Measurements from ENCODE around the gene ZC3H10. TPM values are rescaled to one million over a fixed set of nuclear protein-coding genes. Genes with fewer than 3 reads are reported as not detected.
A peak's percentile ranks its signal among the peaks of the same experiment; 100 is the strongest.

ZC3H10 gene
- total RNA-seq, 1 donor from 2014 or later, result 8.0 TPM

- H3K36me3 Mint-ChIP-seq (ENCODE audit: low read depth), result peaks cover 50% of the 10 kb centered on the region
- H3K27me3 Mint-ChIP-seq (ENCODE audit: low read depth), result no peaks in the 10 kb centered on the region
- no peaks in the 10 kb centered on the region for H3K9me3 Mint-ChIP-seq (ENCODE audit: low read depth)
- peak overlapping the region; percentile 75 for H3K27ac Mint-ChIP-seq (ENCODE audit: unreplicated experiment)
- peaks cover 28% of the 10 kb centered on the region for H3K4me1 Mint-ChIP-seq (ENCODE audit: low read depth)
- DNase-seq (ENCODE audit: low spot score), result no peak
- H3K4me3 Mint-ChIP-seq (ENCODE audit: unreplicated experiment), result no peak overlapping the region
- TF ChIP-seq, protein P1, sequence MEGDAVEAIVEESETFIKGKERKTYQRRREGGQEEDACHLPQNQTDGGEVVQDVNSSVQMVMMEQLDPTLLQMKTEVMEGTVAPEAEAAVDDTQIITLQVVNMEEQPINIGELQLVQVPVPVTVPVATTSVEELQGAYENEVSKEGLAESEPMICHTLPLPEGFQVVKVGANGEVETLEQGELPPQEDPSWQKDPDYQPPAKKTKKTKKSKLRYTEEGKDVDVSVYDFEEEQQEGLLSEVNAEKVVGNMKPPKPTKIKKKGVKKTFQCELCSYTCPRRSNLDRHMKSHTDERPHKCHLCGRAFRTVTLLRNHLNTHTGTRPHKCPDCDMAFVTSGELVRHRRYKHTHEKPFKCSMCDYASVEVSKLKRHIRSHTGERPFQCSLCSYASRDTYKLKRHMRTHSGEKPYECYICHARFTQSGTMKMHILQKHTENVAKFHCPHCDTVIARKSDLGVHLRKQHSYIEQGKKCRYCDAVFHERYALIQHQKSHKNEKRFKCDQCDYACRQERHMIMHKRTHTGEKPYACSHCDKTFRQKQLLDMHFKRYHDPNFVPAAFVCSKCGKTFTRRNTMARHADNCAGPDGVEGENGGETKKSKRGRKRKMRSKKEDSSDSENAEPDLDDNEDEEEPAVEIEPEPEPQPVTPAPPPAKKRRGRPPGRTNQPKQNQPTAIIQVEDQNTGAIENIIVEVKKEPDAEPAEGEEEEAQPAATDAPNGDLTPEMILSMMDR (IDR thresholded peaks at IDR 0.05), result no peak
Observed at GRCh38 chr12:56163533-56164344, 45.7 kb downstream of the ZC3H10 start.

GRCh38 chr12:56164345-56164729 lies 46.3 kb downstream of the ZC3H10 start:
- H3K27me3 Mint-ChIP-seq (ENCODE audit: low read depth), result no peaks in the 10 kb centered on the region
- no peaks in the 10 kb centered on the region for H3K9me3 Mint-ChIP-seq (ENCODE audit: low read depth)
- DNase-seq (ENCODE audit: low spot score), result no peak
- peak overlapping the region; percentile 75 for H3K27ac Mint-ChIP-seq (ENCODE audit: unreplicated experiment)
- TF ChIP-seq, protein P1 (IDR thresholded peaks at IDR 0.05), result no peak
- H3K4me1 Mint-ChIP-seq (ENCODE audit: low read depth), result peaks cover 25% of the 10 kb centered on the region
- H3K36me3 Mint-ChIP-seq (ENCODE audit: low read depth), result peaks cover 48% of the 10 kb centered on the region
- no peak overlapping the region for H3K4me3 Mint-ChIP-seq (ENCODE audit: unreplicated experiment)

DNA sequence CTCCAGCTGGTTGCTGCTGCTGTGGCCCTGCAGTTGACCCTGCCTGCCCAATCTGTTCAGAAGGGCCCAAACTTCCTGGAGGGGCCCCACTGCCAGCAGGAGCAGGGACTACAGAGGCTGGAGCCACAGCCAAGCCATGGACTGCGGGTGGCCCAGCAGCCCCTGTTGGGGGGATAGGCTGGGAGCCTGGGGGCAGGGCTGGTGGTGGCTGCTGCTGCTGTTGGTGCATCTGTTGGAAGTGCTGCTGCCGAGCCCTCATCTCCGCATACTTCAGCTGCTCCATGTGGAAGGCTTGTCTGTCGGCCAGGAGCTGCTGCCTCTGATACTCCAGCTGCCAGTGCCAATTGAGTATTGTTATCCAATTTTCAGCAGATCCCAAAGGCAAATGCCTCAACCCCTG lies 47.3 kb downstream of the ZC3H10 start:
- TF ChIP-seq, protein P1 (IDR thresholded peaks at IDR 0.05), result no peak
- Mint-ChIP-seq H3K36me3 (ENCODE audit: low read depth) (peaks cover 48% of the 10 kb centered on the region), H3K4me1 (ENCODE audit: low read depth) (peaks cover 18% of the 10 kb centered on the region), H3K9me3 (ENCODE audit: low read depth) (no peaks in the 10 kb centered on the region), H3K27ac (ENCODE audit: unreplicated experiment) (peak overlapping the region; percentile 28), H3K27me3 (ENCODE audit: low read depth) (no peaks in the 10 kb centered on the region), H3K4me3 (ENCODE audit: unreplicated experiment) (no peak overlapping the region)
- no peak for DNase-seq (ENCODE audit: low spot score)

- Mint-ChIP-seq H3K36me3 (ENCODE audit: low read depth) (peaks cover 33% of the 10 kb centered on the region), H3K9me3 (ENCODE audit: low read depth) (no peaks in the 10 kb centered on the region), H3K27ac (ENCODE audit: unreplicated experiment) (no peak overlapping the region), H3K4me3 (ENCODE audit: unreplicated experiment) (no peak overlapping the region), H3K27me3 (ENCODE audit: low read depth) (no peaks in the 10 kb centered on the region), H3K4me1 (ENCODE audit: low read depth) (no peaks in the 10 kb centered on the region)
- TF ChIP-seq, protein P1 (IDR thresholded peaks at IDR 0.05), result no peak
- DNase-seq (ENCODE audit: low spot score), result no peak
Observed at GRCh38 chr12:56169229-56169759, 51.2 kb downstream of the ZC3H10 start.

DNA sequence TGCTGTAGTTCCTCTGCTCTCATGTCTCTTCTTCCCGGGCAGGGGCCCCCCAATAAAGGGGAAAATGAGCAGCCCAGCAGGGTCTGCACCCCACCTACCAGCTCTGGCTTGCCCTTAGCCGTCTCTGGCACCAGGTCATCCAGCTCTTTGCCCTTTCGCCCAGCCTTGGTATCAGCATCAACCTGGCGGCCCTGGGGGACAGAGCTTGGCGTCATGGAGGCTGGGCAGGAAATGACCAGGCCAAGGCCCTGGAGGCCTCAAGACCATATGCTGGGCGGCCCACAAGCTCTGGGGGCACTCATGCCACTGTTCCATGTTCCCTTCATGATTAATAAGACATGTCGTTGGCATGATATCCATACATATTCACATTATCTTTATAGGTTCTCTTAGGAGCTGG lies 54.8 kb downstream of the ZC3H10 start:
- DNase-seq (ENCODE audit: low spot score), result no peak
- H3K27me3 Mint-ChIP-seq (ENCODE audit: low read depth), result no peaks in the 10 kb centered on the region
- no peak overlapping the region for H3K27ac Mint-ChIP-seq (ENCODE audit: unreplicated experiment)
- peaks cover 40% of the 10 kb centered on the region for H3K36me3 Mint-ChIP-seq (ENCODE audit: low read depth)
- no peak overlapping the region for H3K4me3 Mint-ChIP-seq (ENCODE audit: unreplicated experiment)
- TF ChIP-seq, protein P1 (IDR thresholded peaks at IDR 0.05), result no peak
- no peaks in the 10 kb centered on the region for H3K4me1 Mint-ChIP-seq (ENCODE audit: low read depth)
- H3K9me3 Mint-ChIP-seq (ENCODE audit: low read depth), result no peaks in the 10 kb centered on the region

Other genes with a start within 250 kb of the ZC3H10 start
- gene PYM1, start 190.4 kb upstream of the ZC3H10 start, total RNA-seq, result 17.3 to 26.4 TPM (median 19.0 TPM) in 3 replicates
- 65.8 to 118 TPM (median 66.4 TPM) in 3 replicates for gene DGKA, start 187.1 kb upstream of the ZC3H10 start, total RNA-seq
- 0.45 to 1.1 TPM (median 0.82 TPM) in 3 replicates for gene PMEL, start 152.2 kb upstream of the ZC3H10 start, total RNA-seq
- 25.5 to 41.4 TPM (median 26.1 TPM) in 3 replicates for gene CDK2, start 151.4 kb upstream of the ZC3H10 start, total RNA-seq
- gene RAB5B, start 144.2 kb upstream of the ZC3H10 start, total RNA-seq, result 105 TPM in 3 replicates
- gene SUOX, start 121.0 kb upstream of the ZC3H10 start, total RNA-seq, result 11.4 to 18.2 TPM (median 13.9 TPM) in 3 replicates
- 5.3 to 6.1 TPM (median 5.7 TPM) in 3 replicates for gene IKZF4, start 97.2 kb upstream of the ZC3H10 start, total RNA-seq
- gene RPS26, start 76.3 kb upstream of the ZC3H10 start, total RNA-seq, result 15.8 to 27.8 TPM (median 19.5 TPM) in 3 replicates
- 0.52 to 1.7 TPM (median 1.4 TPM) in 3 replicates for gene ERBB3, start 38.1 kb upstream of the ZC3H10 start, total RNA-seq
- gene PA2G4, start 13.7 kb upstream of the ZC3H10 start, total RNA-seq, result 59.8 to 87.1 TPM (median 65.1 TPM) in 3 replicates
- gene RPL41, start 1.6 kb upstream of the ZC3H10 start, total RNA-seq, result 2,552 to 3,030 TPM (median 2,631 TPM) in 3 replicates
- 127 to 155 TPM (median 144 TPM) in 3 replicates for gene ESYT1, start 10.0 kb downstream of the ZC3H10 start, total RNA-seq
- gene MYL6B, start 34.3 kb downstream of the ZC3H10 start, total RNA-seq, result 70.5 to 79.7 TPM (median 75.2 TPM) in 3 replicates
- 1,367 to 2,282 TPM (median 2,236 TPM) in 3 replicates for gene MYL6, start 40.1 kb downstream of the ZC3H10 start, total RNA-seq
- gene SMARCC2, start 71.2 kb downstream of the ZC3H10 start, total RNA-seq, result 50.4 to 96.7 TPM (median 57.4 TPM) in 3 replicates
- gene RNF41, start 103.7 kb downstream of the ZC3H10 start, total RNA-seq, result 59.2 to 103 TPM (median 99.7 TPM) in 3 replicates
- 36.6 to 50.7 TPM (median 38.7 TPM) in 3 replicates for gene NABP2, start 106.1 kb downstream of the ZC3H10 start, total RNA-seq
- gene SLC39A5, start 111.8 kb downstream of the ZC3H10 start, total RNA-seq, result 0.41 to 0.68 TPM (median 0.47 TPM) in 3 replicates
- gene ANKRD52, start 140.1 kb downstream of the ZC3H10 start, total RNA-seq, result 99.9 to 113 TPM (median 106 TPM) in 3 replicates
- 9.0 to 15.6 TPM (median 9.8 TPM) in 3 replicates for gene COQ10A, start 148.7 kb downstream of the ZC3H10 start, total RNA-seq
- gene CS, start 182.1 kb downstream of the ZC3H10 start, total RNA-seq, result 160 to 174 TPM (median 171 TPM) in 3 replicates
- gene CNPY2, start 197.7 kb downstream of the ZC3H10 start, total RNA-seq, result 144 to 188 TPM (median 149 TPM) in 3 replicates
- gene PAN2, start 215.7 kb downstream of the ZC3H10 start, total RNA-seq, result 27.6 to 32.5 TPM (median 29.1 TPM) in 3 replicates
- not detected in 3 replicates for gene IL23A, start 220.6 kb downstream of the ZC3H10 start, total RNA-seq
- gene STAT2, start 241.8 kb downstream of the ZC3H10 start, total RNA-seq, result 163 to 210 TPM (median 166 TPM) in 3 replicates
- not detected in 3 replicates for gene APOF, start 244.6 kb downstream of the ZC3H10 start, total RNA-seq

All from chondrocyte (in vitro differentiated cells).